GM19324 (cell line): ENCODE results near the gene RPS28.

Experiments
- ATAC-seq: cut with Tn5 transposase; IDR thresholded peaks from one replicate; pipeline ENCODE4 v1.9.1; 2021; ENCODE audit warnings: mild to moderate bottlenecking, moderate library complexity; ENCODE audit not compliant: unreplicated experiment, low FRiP score

RPS28 gene

GRCh38 chr19:8370176-8371010 is 49.1 kb downstream of the RPS28 start:
- ATAC-seq, result no peak

GRCh38 chr19:8371011-8371804 is 49.9 kb downstream of the RPS28 start:
- ATAC-seq, result no peak
